K562 (cell line): ENCODE measurements around the gene TRIM40.

Source experiments
- DNMT1 ChIP-seq: fragments of 450-650 bp; IDR thresholded peaks from 2 replicates; pipeline ENCODE4 v1.6.1; 2016; ENCODE audit warnings: antibody characterized with exemption, mild to moderate bottlenecking
- KDM2B ChIP-seq: fragments of 250-450 bp; sonication (Bioruptor Pico); IDR thresholded peaks from 2 replicates; pipeline ENCODE4 v1.8.0; 2021; ENCODE audit warnings: mild to moderate bottlenecking, moderate library complexity
- KDM4B ChIP-seq, 2 experiments: fragments of 450-650 bp in 1 of 2; sonication (generic) in 1 of 2; IDR thresholded peaks; 2 replicates each; pipeline ENCODE4 v1.6.1; 2016 to 2017; ENCODE audit warnings: borderline replicate concordance in 2 of 2, antibody characterized with exemption in 1 of 2, low read depth in 1 of 2, mild to moderate bottlenecking in 1 of 2
- RCOR1 ChIP-seq, 2 experiments: IDR thresholded peaks; 2 replicates each; pipeline ENCODE4 v1.6.1; 2012; ENCODE audit warnings: low read depth in 2 of 2, low read length in 2 of 2, borderline replicate concordance in 1 of 2, improper control_type of control experiment in 1 of 2
- SIRT6 ChIP-seq: IDR thresholded peaks from one replicate; pipeline ENCODE4 v1.6.1; 2012; ENCODE audit warnings: low read depth, mild to moderate bottlenecking, control low read depth, inconsistent platforms, low read length, moderate library complexity
- SNIP1 ChIP-seq: fragments of 450-650 bp; IDR thresholded peaks from 2 replicates; pipeline ENCODE4 v1.7.1; 2017; ENCODE audit warnings: low read depth, mild to moderate bottlenecking
- TAL1 ChIP-seq: fragments of 450-650 bp; IDR thresholded peaks from 2 replicates; pipeline ENCODE4 v1.6.1; 2016; ENCODE audit warnings: mild to moderate bottlenecking

DNA sequence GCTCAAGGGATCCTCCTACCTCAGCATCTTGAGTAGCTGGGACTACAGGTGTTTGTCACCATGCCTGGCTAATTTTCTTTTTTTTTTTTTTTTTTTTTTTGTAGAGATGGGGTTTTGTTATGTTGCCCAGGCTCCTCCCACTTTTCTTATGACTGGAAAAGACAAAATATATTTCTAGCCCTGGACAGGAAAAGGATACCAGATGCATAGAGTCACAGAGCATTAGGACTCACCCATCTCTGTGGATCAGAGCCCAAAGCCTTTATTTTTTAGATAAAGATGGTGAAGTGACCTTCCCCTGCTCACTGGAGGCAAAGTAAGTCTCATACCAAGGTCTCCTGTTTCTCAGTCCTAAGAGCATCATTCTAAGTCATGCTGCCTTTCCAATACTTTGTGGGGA is 21.6 kb downstream of the TRIM40 start:
- TF ChIP-seq SIRT6 (no peak), KDM2B (CRISPR knock-in tag) (no peak), RCOR1 (IDR thresholded peaks at IDR 0.05; ENCODE audit: borderline replicate concordance in 1 of 2, low read depth in 2 of 2, low read length in 2 of 2) (no peak), TAL1 (no peak), KDM4B (IDR thresholded peaks at IDR 0.05; ENCODE audit: borderline replicate concordance in 2 of 2, low read depth in 1 of 2) (no peak), DNMT1 (no peak), SNIP1 (no peak)
